ENCODE results near the gene NEDD4.

DNA sequence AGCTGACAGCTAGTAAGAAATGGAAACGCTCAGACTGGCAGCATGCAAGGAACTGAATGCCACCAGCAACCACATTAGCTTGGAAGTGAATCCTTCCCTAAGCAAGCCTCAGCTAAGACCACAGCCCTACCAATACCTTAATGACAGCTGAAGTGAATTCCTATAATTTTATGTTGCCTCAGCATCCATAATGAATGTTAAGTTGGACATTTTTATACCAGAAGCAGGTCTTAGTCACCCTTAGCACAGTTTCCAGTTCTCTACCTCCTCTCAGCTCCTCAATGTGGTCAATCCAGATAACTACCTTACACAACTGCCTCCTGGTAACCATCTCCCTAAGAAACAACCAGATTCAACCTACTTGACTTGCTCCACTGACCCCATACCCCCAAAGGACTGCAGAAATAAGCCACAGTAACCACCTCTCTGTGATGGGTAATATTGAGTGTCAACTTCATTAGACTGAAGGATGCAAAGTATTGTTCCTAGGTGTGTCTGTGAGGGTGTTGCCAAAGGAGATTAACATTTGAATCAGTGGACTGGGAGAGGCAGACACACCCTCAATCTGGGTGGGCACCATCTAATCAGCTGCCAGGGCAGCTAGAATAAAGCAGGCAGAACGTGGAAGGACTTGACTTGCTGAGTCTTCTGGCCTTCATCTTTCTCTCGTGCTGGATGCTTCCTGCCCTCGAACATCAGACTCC lies 33.5 kb downstream of the NEDD4 start:
- no peak for TF ChIP-seq CTCF (IDR thresholded peaks at IDR 0.05; ENCODE audit: low read depth, low read length, poor library complexity, severe bottlenecking)
- no peak for TF ChIP-seq EZH2phosphoT487 (IDR thresholded peaks at IDR 0.05; ENCODE audit: borderline replicate concordance, low read length)
